ENCODE data around the gene OR5H6.
"Not testable (repeated sequence)": the region's sequence is repeated elsewhere in the genome, so short reads cannot be mapped to it uniquely, and the experiment has no call there.

The OR5H6 gene

GRCh38 chr3:98263944-98264343, at the start of gene OR5H6:
Gene OR5H6 (plus strand): TSS chr3:98264244. CDS start chr3:98264333, 89 bp downstream.
- no peak for DNase-seq

- DNase-seq = no peak
Measured at GRCh38 chr3:98215051-98215450, 49.0 kb upstream of the OR5H6 start.

- DNase-seq = no peak
Measured at GRCh38 chr3:98223907-98224672, 40.0 kb upstream of the OR5H6 start.

GRCh38 chr3:98232489-98232888, 31.6 kb upstream of the OR5H6 start:
- DNase-seq = no peak

- DNase-seq = no peak
Measured at GRCh38 chr3:98233468-98233867, 30.6 kb upstream of the OR5H6 start.

GRCh38 chr3:98240131-98240530, 23.9 kb upstream of the OR5H6 start:
- no peak for DNase-seq

- DNase-seq = no peak
Measured at GRCh38 chr3:98242155-98242554, 21.9 kb upstream of the OR5H6 start.

- DNase-seq = no peak
Measured at GRCh38 chr3:98243843-98244242, 20.2 kb upstream of the OR5H6 start.

GRCh38 chr3:98246142-98246541, 17.9 kb upstream of the OR5H6 start:
- DNase-seq = no peak

- not testable (repeated sequence) for DNase-seq
Measured at GRCh38 chr3:98256026-98256425, 8.0 kb upstream of the OR5H6 start.

GRCh38 chr3:98259707-98260106, 4.3 kb upstream of the OR5H6 start:
- DNase-seq = no peak

GRCh38 chr3:98262046-98262445, 2.0 kb upstream of the OR5H6 start:
- no peak for DNase-seq

- DNase-seq = no peak
Measured at GRCh38 chr3:98269846-98270245, 5.8 kb downstream of the OR5H6 start.

GRCh38 chr3:98272126-98272525, 8.1 kb downstream of the OR5H6 start:
- DNase-seq = no peak

GRCh38 chr3:98274914-98275313, 10.9 kb downstream of the OR5H6 start:
- no peak for DNase-seq

GRCh38 chr3:98282205-98282604, 18.2 kb downstream of the OR5H6 start, which contains the start of gene OR5H2:
Gene OR5H2 (plus strand): TSS chr3:98282505. CDS start chr3:98282903, 398 bp downstream.
- DNase-seq = no peak

- no peak for DNase-seq
Measured at GRCh38 chr3:98290916-98291315, 26.9 kb downstream of the OR5H6 start.

- DNase-seq = no peak
Measured at GRCh38 chr3:98291332-98291957, 27.4 kb downstream of the OR5H6 start.
